H1 (cell line): ENCODE measurements around the gene NFAT5. TPM values are rescaled to one million over a fixed set of nuclear protein-coding genes. Genes with fewer than 3 reads are reported as not detected.

ENCODE experiments used
- CTCF ChIA-PET: fragments of 300-600 bp; sonication (Branson Sonifier 250); formaldehyde crosslinking; loops from one replicate; lab custom pipeline; 2021; ENCODE audit not compliant: partially characterized antibody; lab: Charles Lee
- POLR2A ChIA-PET: fragments of 300-600 bp; sonication (Branson Sonifier 250); formaldehyde crosslinking; loops from one replicate; lab custom pipeline; 2021; ENCODE audit warnings: inconsistent platforms; ENCODE audit not compliant: partially characterized antibody; lab: Charles Lee
- DNase-seq, 2 experiments: peaks; one replicate each; pipeline versions ENCODE4 v3.0.0 to v3.0.0-alpha.2; 2010 to 2022; ENCODE audit warnings: low spot score in 2 of 2, low read depth in 1 of 2, mixed read lengths in 1 of 2
- FAIRE-seq: peaks from 2 replicates; lab custom pipeline; 2011; peaks lifted over from hg19 to GRCh38; lab: Jason Lieb, UNC
- H2AFZ ChIP-seq: 2 replicates; pipeline ENCODE4 v1.8.1; 2012; ENCODE audit warnings: low read length, inconsistent platforms
- H2AK5ac ChIP-seq: 2 replicates; pipeline ENCODE4 v1.6.1; 2013; ENCODE audit warnings: low read depth, low read length
- H2BK120ac ChIP-seq: replicated peaks from 2 replicates; pipeline ENCODE3; 2013; ENCODE audit warnings: low read depth, low read length, inconsistent platforms
- H2BK12ac ChIP-seq: 2 replicates; pipeline ENCODE4 v1.6.1; 2013; ENCODE audit warnings: low read depth, low read length
- H2BK15ac ChIP-seq: 2 replicates; pipeline ENCODE4 v1.6.1; 2013; ENCODE audit warnings: low read length
- H2BK20ac ChIP-seq: 2 replicates; pipeline ENCODE4 v1.6.1; 2013; ENCODE audit warnings: low read length
- H2BK5ac ChIP-seq: 2 replicates; pipeline ENCODE4 v1.6.1; 2013; ENCODE audit warnings: low read depth, low read length
- H3K14ac ChIP-seq: 2 replicates; pipeline ENCODE4 v1.6.1; 2013; ENCODE audit warnings: inconsistent platforms; ENCODE audit not compliant: insufficient read length
- H3K18ac ChIP-seq: 2 replicates; pipeline ENCODE4 v1.6.1; 2013; ENCODE audit warnings: low read length; ENCODE audit errors: extremely low read depth
- H3K23ac ChIP-seq: 2 replicates; pipeline ENCODE4 v1.6.1; 2013; ENCODE audit warnings: inconsistent platforms; ENCODE audit not compliant: insufficient read length
- H3K23me2 ChIP-seq: 2 replicates; pipeline ENCODE4 v1.6.1; 2013; ENCODE audit warnings: low read depth, low read length
- H3K27ac ChIP-seq: 2 replicates; pipeline ENCODE4 v1.6.1; 2011; ENCODE audit warnings: low read depth, low read length, inconsistent platforms
- H3K27me3 ChIP-seq, 4 experiments: replicated peaks in 1 of 4; 1 replicate in 1 of 4; 2 replicates in 3 of 4; pipeline versions ENCODE4 v1.6.1 to v1.8.1; 2011 to 2013; ENCODE audit warnings: low read length in 3 of 4, mild to moderate bottlenecking in 3 of 4, inconsistent platforms in 2 of 4, mixed read lengths in 2 of 4, moderate library complexity in 1 of 4; ENCODE audit not compliant: control insufficient read depth in 3 of 4, insufficient read depth in 3 of 4; ENCODE audit errors: extremely low read depth in 1 of 4
- H3K36me3 ChIP-seq, 4 experiments: 2 replicates each; pipeline versions ENCODE4 v1.6.1 to v1.8.1; 2011 to 2013; ENCODE audit warnings: mild to moderate bottlenecking in 4 of 4, low read length in 3 of 4, moderate library complexity in 2 of 4, control low read depth in 1 of 4, inconsistent platforms in 1 of 4; ENCODE audit not compliant: insufficient read depth in 4 of 4, control insufficient read depth in 2 of 4
- H3K4ac ChIP-seq: replicated peaks from 2 replicates; pipeline ENCODE3; 2013; ENCODE audit warnings: low read length, low read depth, mixed read lengths, inconsistent platforms; ENCODE audit not compliant: insufficient read length
- H3K4me1 ChIP-seq, 4 experiments: replicated peaks in 1 of 4; 1 replicate in 1 of 4; 2 replicates in 3 of 4; pipeline versions ENCODE4 v1.6.1 to v1.8.1; 2011 to 2013; ENCODE audit warnings: low read length in 3 of 4, inconsistent platforms in 2 of 4, mixed read lengths in 1 of 4; ENCODE audit not compliant: insufficient read depth in 4 of 4, control insufficient read depth in 3 of 4
- H3K4me2 ChIP-seq, 2 experiments: 2 replicates each; pipeline versions ENCODE4 v1.6.1 to v1.8.1; 2011 to 2013; ENCODE audit warnings: low read depth in 2 of 2, low read length in 2 of 2, control low read depth in 1 of 2, inconsistent platforms in 1 of 2, mild to moderate bottlenecking in 1 of 2; ENCODE audit not compliant: insufficient read depth in 1 of 2
- H3K4me3 ChIP-seq, 4 experiments: fragments of 200-600, 300-600 bp in 1 of 4; sonication (generic), shearing (Covaris generic), sonication (Bioruptor Twin) in 1 of 4; 2 replicates each; pipeline versions ENCODE4 v1.5.1 to v1.8.1; 2011 to 2016; ENCODE audit warnings: low read length in 4 of 4, low read depth in 3 of 4, control low read depth in 2 of 4, inconsistent platforms in 2 of 4, mild to moderate bottlenecking in 2 of 4, mixed read lengths in 1 of 4, moderate library complexity in 1 of 4; ENCODE audit not compliant: insufficient read depth in 2 of 4; ENCODE audit errors: extremely low read depth in 1 of 4
- H3K56ac ChIP-seq: replicated peaks from 2 replicates; pipeline ENCODE3; 2013; ENCODE audit warnings: low read depth, mild to moderate bottlenecking, mixed read lengths, low read length, inconsistent platforms; ENCODE audit not compliant: insufficient read length
- H3K79me1 ChIP-seq: 2 replicates; pipeline ENCODE4 v1.6.1; 2013; ENCODE audit warnings: low read depth, low read length, control low read depth
- H3K79me2 ChIP-seq, 2 experiments: 2 replicates each; pipeline versions ENCODE4 v1.6.1 to v1.8.1; 2012 to 2013; ENCODE audit warnings: low read length in 2 of 2, mild to moderate bottlenecking in 2 of 2, inconsistent platforms in 1 of 2; ENCODE audit not compliant: insufficient read depth in 2 of 2, control insufficient read depth in 1 of 2
- H3K9ac ChIP-seq, 4 experiments: replicated peaks in 1 of 4; 1 replicate in 1 of 4; 2 replicates in 3 of 4; pipeline versions ENCODE4 v1.6.1 to v1.8.1; 2011 to 2013; ENCODE audit warnings: low read depth in 3 of 4, low read length in 3 of 4, control low read depth in 2 of 4, mild to moderate bottlenecking in 2 of 4, moderate library complexity in 2 of 4, inconsistent platforms in 1 of 4; ENCODE audit errors: extremely low read depth in 1 of 4
- H3K9me3 ChIP-seq, 2 experiments: 2 replicates each; pipeline versions ENCODE4 v1.6.1 to v1.8.1; 2012 to 2013; ENCODE audit warnings: mild to moderate bottlenecking in 2 of 2, moderate library complexity in 2 of 2, control low read depth in 1 of 2, inconsistent platforms in 1 of 2, low read depth in 1 of 2, low read length in 1 of 2, mixed read lengths in 1 of 2; ENCODE audit not compliant: insufficient read depth in 2 of 2
- H4K20me1 ChIP-seq, 2 experiments: replicated peaks in 1 of 2; 2 replicates each; pipeline versions ENCODE3 to v1.8.1; 2011 to 2013; ENCODE audit warnings: inconsistent platforms in 2 of 2, low read length in 2 of 2, mild to moderate bottlenecking in 1 of 2; ENCODE audit not compliant: insufficient read depth in 2 of 2, control insufficient read depth in 1 of 2
- H4K5ac ChIP-seq: 2 replicates; pipeline ENCODE4 v1.6.1; 2013; ENCODE audit warnings: low read length, low read depth, mixed read lengths, inconsistent platforms; ENCODE audit not compliant: insufficient read length
- H4K8ac ChIP-seq: 2 replicates; pipeline ENCODE4 v1.8.0; 2013; ENCODE audit warnings: mild to moderate bottlenecking, moderate library complexity, low read length, inconsistent platforms; ENCODE audit not compliant: insufficient read depth; ENCODE audit errors: extremely low read depth
- H4K91ac ChIP-seq: replicated peaks from 2 replicates; pipeline ENCODE3; 2013; ENCODE audit warnings: low read length, mixed read lengths, inconsistent platforms; ENCODE audit not compliant: insufficient read length
- E2F6 ChIP-seq: IDR thresholded peaks from 2 replicates; pipeline ENCODE4 v1.6.1; 2012; ENCODE audit warnings: inconsistent platforms
- SP2 ChIP-seq: IDR thresholded peaks from 2 replicates; pipeline ENCODE4 v1.6.1; 2012; ENCODE audit warnings: mild to moderate bottlenecking, low read length, inconsistent platforms
- WGBS, 2 experiments: shearing (Covaris generic) in 1 of 2; methylation state at CpG; one replicate each; pipeline versions ENCODE4 v1.1.6 to v1.1.7; 2013 to 2015; ENCODE audit warnings: low lambda C conversion rate in 2 of 2, mixed read lengths in 2 of 2, inconsistent platforms in 1 of 2, low coverage in 1 of 2, missing lambda C conversion rate in 1 of 2; ENCODE audit not compliant: insufficient replicate concordance in 2 of 2, insufficient coverage in 1 of 2, insufficient read length in 1 of 2; ENCODE audit errors: extremely low coverage in 1 of 2, missing lambda C conversion rate in 1 of 2; 5-methylcytosine and 5-hydroxymethylcytosine counted together
- polyA plus RNA-seq, 7 experiments: library from polyadenylated mRNA; depleted of rRNA in 3 of 7; stranded (reverse) in 5 of 7; unstranded in 2 of 7; fragments of >200 nt in 5 of 7; fragments of 200-250 nt in 2 of 7; gene quantifications; 1 replicate in 5 of 7; 2 replicates in 1 of 7; 4 replicates in 1 of 7; pipeline versions ENCODE4 v1.2.1 to v1.2.3, GENCODE V29; 2011 to 2013; ENCODE audit warnings: missing spikeins in 2 of 7, mixed read lengths in 2 of 7
- total RNA-seq: library from RNA; stranded (reverse); fragmentation: NEBNext Ultra II Directional; extraction: Animal tissue kit (Norgen Biotek cat#: 25700); gene quantifications from 2 replicates; pipeline ENCODE4 v1.2.1, GENCODE V29; 2021

The NFAT5 gene
- total and polyA plus RNA-seq, 2 of the 8 experiments (the other 6 are each of a cell fraction or from before 2014, with no cell fraction given) = 8.9 to 29.0 TPM

- H2AK5ac ChIP-seq = no peak overlapping the region
- WGBS, 2 experiments = 93% methylated on average over 8 of the region's 8 CpGs; no CpG with 5 or more reads in 1 of the 2 experiments
- peaks cover 10% of the 10 kb centered on the region for H3K79me1 ChIP-seq
- H2BK12ac ChIP-seq = no peak overlapping the region
- no peak overlapping the region for H2AFZ ChIP-seq
- H3K4me2 ChIP-seq = no peak overlapping the region
- H3K23ac ChIP-seq = no peak overlapping the region
- no peak overlapping the region for H3K18ac ChIP-seq
- H4K91ac ChIP-seq = no peak overlapping the region
- TF ChIP-seq SP2 (no peak), E2F6 (no peak)
- no peaks in the 10 kb centered on the region for H3K9me3 ChIP-seq
- ChIA-PET CTCF (interaction anchor here (0.6 to 0.7 kb wide), 2 partner anchors 12 to 41 kb away, joined by 3 read pairs; no protein-coding TSS in a partner anchor), POLR2A (interaction anchor here (1.1 to 6.5 kb wide), 5 partner anchors 10 to 20 kb away, joined by 3 to 63 read pairs (median 7); partner anchors contain the start of genes NOB1 and NQO1)
- no peak overlapping the region for H3K9ac ChIP-seq
- DNase-seq (no peak), FAIRE-seq (no peak)
- H2BK15ac ChIP-seq = no peak overlapping the region
- H3K36me3 ChIP-seq = peaks cover 39 to 60% (median 56%) of the 10 kb centered on the region in 4 experiments
- H2BK120ac ChIP-seq = no peak overlapping the region
- H4K8ac ChIP-seq = no peak overlapping the region
- no peak overlapping the region for H3K14ac ChIP-seq
- no peaks in the 10 kb centered on the region for H3K4me1 ChIP-seq
- H3K23me2 ChIP-seq = no peaks in the 10 kb centered on the region
- H2BK5ac ChIP-seq = no peak overlapping the region
- no peaks in the 10 kb centered on the region for H3K27me3 ChIP-seq
- H4K20me1 ChIP-seq = peaks cover 0 to 24% of the 10 kb centered on the region in 2 experiments
- no peak overlapping the region for H3K4me3 ChIP-seq
- H3K79me2 ChIP-seq = peaks cover 0 to 3% of the 10 kb centered on the region in 2 experiments; a peak in 1 of 4 replicates
- H3K4ac ChIP-seq = no peak overlapping the region
- H3K27ac ChIP-seq = no peak overlapping the region
- H4K5ac ChIP-seq = no peak overlapping the region
- H3K56ac ChIP-seq = no peak overlapping the region
- no peak overlapping the region for H2BK20ac ChIP-seq
These were observed 175.8 kb downstream of the NFAT5 start for GRCh38 chr16:69741519-69741918.
